Activated CD8-positive, alpha-beta memory T cell treated with anti-CD3 and anti-CD28 coated beads, Interleukin-2, amount 50 U/mL, for 4 hours (primary cell): Measurements from ENCODE around the gene ADM2.
"Not testable (repeated sequence)": the region's sequence is repeated elsewhere in the genome, so short reads cannot be mapped to it uniquely, and the experiment has no call there.

Experiments used
- DNase-seq: peaks from one replicate; pipeline ENCODE4 v3.0.0-alpha.2; 2020

ADM2 gene, protein sequence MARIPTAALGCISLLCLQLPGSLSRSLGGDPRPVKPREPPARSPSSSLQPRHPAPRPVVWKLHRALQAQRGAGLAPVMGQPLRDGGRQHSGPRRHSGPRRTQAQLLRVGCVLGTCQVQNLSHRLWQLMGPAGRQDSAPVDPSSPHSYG

GRCh38 chr22:50481440-50482106 is at the start of gene ADM2:
Gene ADM2, plus strand, starts transcription at chr22:50481543. Its CDS starts 305 bp downstream, at chr22:50481848.
- peak; percentile 68 for DNase-seq

GRCh38 chr22:50432131-50432876 is 49.0 kb upstream of the ADM2 start:
- no peak for DNase-seq

- DNase-seq: not testable (repeated sequence)
Observed at GRCh38 chr22:50432877-50433510, 48.3 kb upstream of the ADM2 start.

- DNase-seq: no peak
Observed at GRCh38 chr22:50434849-50435248, 46.5 kb upstream of the ADM2 start.

DNA sequence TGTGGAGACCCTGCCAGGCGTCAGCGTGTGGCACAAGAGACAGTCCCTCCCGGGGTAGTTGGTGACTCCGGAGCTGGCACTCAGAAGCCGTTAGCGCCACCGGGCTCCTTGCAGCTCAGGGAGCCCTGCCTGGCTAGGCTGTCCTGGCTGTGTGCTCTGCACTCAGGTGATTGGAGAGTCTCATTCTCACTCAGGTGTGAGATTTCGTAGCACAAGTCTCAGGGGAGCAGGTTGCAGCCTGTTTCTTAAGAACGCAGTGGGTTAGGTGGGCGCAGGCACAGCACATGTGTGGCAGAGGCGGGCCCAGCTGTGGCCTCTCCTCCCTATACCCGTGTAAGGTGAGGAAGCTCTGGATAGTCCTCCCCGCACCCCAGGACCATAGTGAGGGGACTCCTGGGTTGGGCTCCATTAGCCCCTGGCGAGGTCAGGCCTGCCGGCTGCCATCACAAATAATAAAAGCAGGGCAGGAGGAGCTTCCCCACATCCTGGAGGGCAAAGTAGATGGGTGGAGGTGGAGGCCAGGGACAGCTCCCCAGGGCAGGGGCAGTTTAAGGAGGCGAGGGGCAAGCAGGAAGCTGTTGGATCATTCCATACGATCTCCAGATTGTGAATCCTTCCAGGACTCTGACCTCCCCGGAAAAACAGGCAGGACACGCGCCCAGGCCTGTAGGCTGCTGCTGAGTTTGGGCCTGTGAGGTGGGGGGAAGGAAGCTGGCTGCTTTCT is 45.9 kb upstream of the ADM2 start:
- no peak for DNase-seq

DNA sequence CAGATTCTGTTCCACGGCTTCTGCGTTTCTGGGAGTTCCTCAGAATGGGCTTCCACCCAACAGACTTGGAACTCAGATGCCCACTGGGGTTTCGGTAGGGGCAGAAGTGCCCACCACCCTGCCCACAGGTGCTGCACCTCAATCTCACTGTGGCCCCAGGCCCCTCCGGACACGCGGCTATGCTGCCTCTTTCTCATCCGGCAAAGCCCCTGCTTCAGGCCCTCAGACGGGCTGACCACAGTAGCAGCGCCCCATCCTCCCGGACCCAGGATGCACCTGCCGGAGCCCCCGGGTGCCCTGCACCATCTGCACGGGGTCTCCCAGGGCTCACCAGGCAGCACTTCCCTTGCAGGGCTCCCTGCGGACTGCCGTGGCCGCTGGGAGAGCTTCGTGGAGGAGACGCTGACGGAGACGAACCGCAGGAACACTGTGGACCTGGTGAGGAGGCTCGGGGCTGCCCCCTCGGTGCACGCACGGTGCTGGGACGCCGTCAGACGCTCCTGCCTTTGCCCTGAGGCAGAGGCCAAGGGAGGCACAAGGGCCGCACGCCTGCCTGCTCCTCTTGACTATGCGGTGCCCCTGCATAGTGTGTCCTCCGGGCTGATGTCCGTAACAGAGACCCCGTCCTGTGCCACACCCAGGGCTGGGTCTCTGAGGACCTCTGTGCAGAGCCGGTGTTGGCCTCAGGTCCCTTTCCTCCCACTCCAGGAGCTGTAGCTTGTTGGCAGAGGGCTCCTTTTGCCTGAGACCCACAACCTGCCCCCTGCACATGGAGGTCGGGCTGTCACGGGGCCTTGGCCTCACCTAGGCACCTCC is 45.1 kb upstream of the ADM2 start:
- no peak for DNase-seq

- no peak for DNase-seq
Observed at GRCh38 chr22:50436841-50437341, 44.5 kb upstream of the ADM2 start.

DNA sequence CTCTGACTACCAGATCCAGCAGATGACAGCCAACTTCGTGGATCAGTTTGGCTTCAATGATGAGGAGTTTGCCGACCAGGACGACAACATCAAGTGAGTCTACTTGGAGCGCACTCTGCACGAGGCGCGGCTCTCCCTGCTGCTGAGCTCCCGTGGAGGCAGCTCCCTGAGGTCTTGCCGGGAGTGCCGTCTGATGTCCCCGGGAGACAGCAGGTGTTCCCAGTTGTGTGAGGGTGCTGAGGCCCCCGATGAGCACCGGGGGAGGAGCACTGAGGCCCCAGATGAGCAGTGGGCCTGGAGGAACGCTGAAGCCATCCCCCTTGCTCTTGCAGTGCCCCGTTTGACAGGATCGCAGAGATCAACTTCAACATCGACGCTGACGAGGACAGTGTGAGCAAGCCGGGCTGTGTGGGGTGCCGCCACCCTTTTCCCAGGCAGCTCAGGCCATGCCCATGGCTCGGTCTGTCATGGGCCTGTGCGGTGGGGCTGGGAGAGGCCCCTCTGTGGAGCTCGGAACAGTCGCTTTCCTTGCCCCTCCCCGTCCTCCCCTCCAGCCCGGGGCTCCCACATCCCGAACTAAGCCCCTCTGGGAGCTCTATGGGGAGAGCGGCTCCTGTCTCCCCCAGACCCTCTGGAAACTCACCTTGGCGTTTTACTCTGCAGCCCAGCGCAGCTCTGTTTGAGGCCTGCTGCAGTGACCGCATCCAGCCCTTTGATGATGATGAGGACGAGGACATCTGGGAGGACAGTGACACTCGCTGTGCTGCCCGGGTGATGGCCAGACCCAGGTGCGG is 43.6 kb upstream of the ADM2 start:
- DNase-seq: no peak

- DNase-seq: no peak
Observed at GRCh38 chr22:50438305-50439275, 42.8 kb upstream of the ADM2 start.

DNA sequence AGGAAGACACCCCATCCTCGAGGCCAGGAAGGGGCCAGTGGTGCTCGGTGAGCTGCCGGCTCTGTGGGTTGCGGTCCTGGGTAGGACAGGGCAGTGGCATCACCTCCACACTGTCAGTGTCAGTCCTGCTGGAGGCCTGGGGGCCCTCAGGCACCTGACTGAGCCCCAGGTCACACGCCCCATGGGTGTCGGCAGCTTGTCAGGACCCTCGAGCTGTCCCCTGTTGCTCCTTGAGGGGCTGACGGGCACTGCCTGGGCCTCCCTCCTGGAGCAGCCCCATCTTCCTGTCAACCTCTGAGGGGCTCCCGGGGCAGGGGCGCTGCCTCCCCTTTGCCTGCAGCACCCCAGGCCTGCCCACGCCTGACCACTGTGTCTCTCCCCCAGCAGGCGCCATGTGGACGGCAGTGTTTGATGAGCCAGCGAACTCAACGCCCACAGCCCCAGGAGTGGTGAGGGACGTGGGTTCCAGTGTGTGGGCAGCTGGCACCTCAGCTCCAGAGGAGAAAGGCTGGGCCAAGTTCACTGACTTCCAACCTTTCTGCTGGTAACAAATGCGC is 42.0 kb upstream of the ADM2 start:
- no peak for DNase-seq

DNA sequence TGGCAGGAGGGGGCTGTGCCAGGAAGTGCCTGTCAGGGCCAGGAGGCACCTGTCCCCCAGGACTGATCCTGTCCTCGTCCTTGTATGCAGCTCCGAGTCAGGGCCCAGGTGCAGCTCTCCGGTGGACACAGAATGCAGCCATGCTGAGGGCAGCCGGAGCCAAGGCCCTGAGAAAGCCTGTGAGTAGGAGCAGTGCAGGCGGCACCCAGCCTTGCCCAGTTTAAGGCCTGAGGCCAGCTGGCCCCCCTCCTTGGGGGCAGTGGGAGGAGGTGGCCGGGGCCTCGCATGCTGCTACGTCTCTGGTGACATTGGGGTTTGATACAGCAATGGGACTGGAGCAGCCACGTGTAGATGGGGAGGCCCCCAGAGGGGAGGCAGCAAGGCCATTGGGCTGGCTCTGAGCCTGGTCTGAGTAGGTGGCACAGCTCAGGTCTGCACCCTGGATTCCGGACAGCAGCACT is 41.4 kb upstream of the ADM2 start:
- no peak for DNase-seq

- peak; percentile 15 for DNase-seq
Observed at GRCh38 chr22:50440544-50441249, 40.6 kb upstream of the ADM2 start.

DNA sequence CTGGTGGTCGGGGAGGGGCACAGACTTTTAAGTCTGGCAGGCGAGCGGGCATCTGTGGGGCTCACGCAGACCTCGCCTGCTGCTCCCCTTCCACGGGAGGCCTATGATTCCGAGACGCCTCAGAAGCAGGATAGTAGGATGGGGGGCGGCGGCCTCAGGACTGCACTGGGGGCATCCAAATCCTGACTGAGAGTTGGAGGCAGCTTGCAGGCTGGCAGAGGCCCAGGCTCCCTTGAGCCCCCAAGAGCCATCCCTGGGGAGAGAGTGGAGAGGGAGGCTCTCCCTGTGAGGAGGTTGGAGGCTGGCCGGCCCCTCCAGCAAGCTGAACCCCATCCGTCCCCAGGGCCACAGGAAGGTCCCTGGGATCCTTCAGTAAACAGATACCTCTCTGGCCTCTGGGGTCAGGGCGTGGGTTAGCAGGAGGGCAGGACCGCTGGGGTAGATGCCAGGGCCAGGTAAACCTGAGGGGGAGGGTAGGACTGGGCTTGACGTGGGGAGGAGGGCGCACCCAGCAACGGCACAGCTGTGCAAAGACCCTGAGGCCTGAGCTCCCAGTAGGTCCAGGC is 39.8 kb upstream of the ADM2 start:
- DNase-seq: no peak

DNA sequence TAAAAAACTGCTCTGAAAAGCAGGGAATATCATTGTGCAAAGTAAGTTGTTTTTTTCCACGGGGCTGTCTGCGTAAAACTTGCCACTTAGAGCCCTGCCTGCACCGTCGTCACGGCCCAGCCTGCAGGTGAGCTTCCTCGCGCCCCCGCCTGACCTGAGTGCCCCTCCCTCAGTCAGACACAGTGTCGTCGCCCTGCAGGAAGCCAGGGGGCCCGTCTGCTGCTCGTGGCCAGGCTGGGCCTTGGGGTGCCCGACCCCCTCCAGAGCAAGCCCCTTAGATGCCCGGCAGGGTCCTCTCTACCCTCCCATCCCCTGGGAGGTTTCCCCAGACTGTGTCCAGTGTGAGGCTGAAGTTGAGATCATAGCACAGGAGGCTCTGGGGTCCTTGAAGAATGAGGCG is 38.1 kb upstream of the ADM2 start:
- no peak for DNase-seq

DNA sequence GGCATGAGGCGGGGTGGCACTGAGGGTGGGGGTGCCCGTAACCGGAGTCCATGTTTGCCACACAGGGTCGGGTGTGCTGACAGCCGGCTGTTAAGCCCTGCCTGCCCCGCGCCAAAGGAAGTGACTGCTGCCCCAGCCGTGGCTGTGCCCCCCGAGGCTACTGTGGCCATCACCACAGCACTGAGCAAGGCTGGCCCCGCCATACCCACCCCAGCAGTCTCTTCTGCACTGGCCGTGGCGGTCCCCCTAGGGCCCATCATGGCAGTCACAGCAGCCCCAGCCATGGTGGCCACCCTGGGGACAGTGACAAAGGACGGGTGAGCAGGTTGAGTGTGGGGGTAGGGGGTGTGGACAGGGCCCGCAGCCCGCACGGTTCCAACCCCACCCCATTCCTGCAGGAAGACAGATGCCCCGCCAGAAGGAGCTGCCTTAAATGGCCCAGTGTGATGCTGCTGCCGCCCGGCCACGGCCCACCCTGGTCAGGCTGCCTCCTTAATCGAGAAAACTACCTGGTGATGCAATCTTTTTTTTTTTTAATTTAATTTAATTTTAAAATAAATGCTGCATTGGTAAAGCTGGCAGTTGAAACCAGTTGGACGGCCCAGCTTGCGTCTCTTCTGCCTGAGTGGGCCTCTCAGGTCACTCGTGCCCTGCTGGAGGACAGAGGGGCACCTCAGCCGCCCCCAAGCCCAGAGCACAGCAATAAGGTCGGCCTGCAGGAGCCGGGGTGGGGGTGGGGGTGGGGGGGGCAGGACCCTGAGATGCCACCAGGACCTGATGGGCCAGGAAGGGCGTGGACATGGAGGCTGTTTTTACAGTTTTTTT is 37.3 kb upstream of the ADM2 start:
- no peak for DNase-seq

- no peak for DNase-seq
Observed at GRCh38 chr22:50444663-50445062, 36.7 kb upstream of the ADM2 start.
